H1 (cell line): ENCODE measurements around the gene RAB3IL1.

Experiments
- CHD1 ChIP-seq: IDR thresholded peaks from 2 replicates; pipeline ENCODE4 v1.6.1; 2012; ENCODE audit warnings: low read depth, low read length, improper control_type of control experiment
- CHD2 ChIP-seq: IDR thresholded peaks from 2 replicates; pipeline ENCODE4 v1.6.1; 2012; ENCODE audit warnings: low read length, improper control_type of control experiment
- EP300 ChIP-seq, 2 experiments: IDR thresholded peaks; 1 replicate in 1 of 2; 2 replicates in 1 of 2; pipeline ENCODE4 v1.6.1; 2011 to 2012; ENCODE audit warnings: low read depth in 2 of 2, low read length in 2 of 2, mild to moderate bottlenecking in 2 of 2, borderline replicate concordance in 1 of 2, inconsistent platforms in 1 of 2, moderate library complexity in 1 of 2
- EZH2 ChIP-seq: fragments of 200-600 bp; sonication (generic); IDR thresholded peaks from 2 replicates; pipeline ENCODE4 v1.7.1; 2012; ENCODE audit warnings: low read depth, mild to moderate bottlenecking, moderate library complexity, low read length, inconsistent platforms; ENCODE audit not compliant: severe bottlenecking
- FOSL1 ChIP-seq: IDR thresholded peaks from 2 replicates; pipeline ENCODE4 v1.6.1; 2011; ENCODE audit warnings: mild to moderate bottlenecking, low read depth, low read length, moderate library complexity; ENCODE audit not compliant: insufficient read depth
- GABPA ChIP-seq: IDR thresholded peaks from 2 replicates; pipeline ENCODE4 v1.6.1; 2011; ENCODE audit warnings: mild to moderate bottlenecking, low read length, moderate library complexity, borderline replicate concordance; ENCODE audit not compliant: insufficient read depth
- POLR2A ChIP-seq, 2 experiments: IDR thresholded peaks; 1 replicate in 1 of 2; 2 replicates in 1 of 2; pipeline ENCODE4 v1.6.1; 2011; ENCODE audit warnings: low read depth in 2 of 2, low read length in 2 of 2, mild to moderate bottlenecking in 2 of 2; ENCODE audit errors: control extremely low read depth in 1 of 2
- RFX5 ChIP-seq: IDR thresholded peaks from 2 replicates; pipeline ENCODE4 v1.6.1; 2011; ENCODE audit warnings: low read depth, low read length, improper control_type of control experiment, borderline replicate concordance
- SIRT6 ChIP-seq: IDR thresholded peaks from one replicate; pipeline ENCODE4 v1.7.1; 2012; ENCODE audit warnings: low read length, inconsistent platforms
- SP1 ChIP-seq: IDR thresholded peaks from 2 replicates; pipeline ENCODE4 v1.6.1; 2011; ENCODE audit warnings: low read depth, low read length
- SRF ChIP-seq: IDR thresholded peaks from 2 replicates; pipeline ENCODE4 v1.6.1; 2011; ENCODE audit warnings: mild to moderate bottlenecking, low read depth, low read length, moderate library complexity
- TAF1 ChIP-seq: IDR thresholded peaks from 2 replicates; pipeline ENCODE4 v1.6.1; 2011; ENCODE audit warnings: mild to moderate bottlenecking, low read depth, low read length
- TF ChIP-seq, protein P1 (sequence below), 3 experiments: IDR thresholded peaks; 1 replicate in 2 of 3; 2 replicates in 1 of 3; pipeline versions ENCODE4 v1.5.1 to v1.6.1; 2011; ENCODE audit warnings: low read length in 3 of 3, mild to moderate bottlenecking in 3 of 3, inconsistent platforms in 2 of 3, low read depth in 1 of 3, moderate library complexity in 1 of 3; ENCODE audit not compliant: insufficient read depth in 1 of 3; ENCODE audit errors: control extremely low read depth in 1 of 3

DNA sequence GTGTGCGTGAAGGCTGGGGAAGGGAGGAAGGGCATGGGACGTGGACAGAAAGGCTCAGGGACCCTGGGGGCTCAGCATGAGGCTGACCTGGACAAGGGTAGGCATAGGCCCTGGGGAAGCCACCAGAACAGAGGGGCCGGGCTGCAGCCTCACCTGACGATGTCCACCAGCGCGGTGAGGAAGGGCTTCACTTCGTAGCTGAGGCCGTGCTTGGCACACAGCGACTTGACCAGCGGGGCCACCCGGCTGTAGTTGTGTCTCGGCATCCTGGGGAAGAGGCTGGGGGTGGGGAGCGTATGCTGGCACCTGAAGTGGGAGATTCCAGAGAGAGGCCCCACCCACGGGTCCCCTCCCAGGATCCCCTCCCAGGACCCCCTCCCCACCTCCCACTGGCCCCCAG is 41.7 kb downstream of the RAB3IL1 start:
- TF ChIP-seq CHD1: no peak
- TF ChIP-seq POLR2A (IDR thresholded peaks at IDR 0.05; ENCODE audit: control extremely low read depth in 1 of 2, low read depth in 2 of 2, low read length in 2 of 2): no peak
- TF ChIP-seq TAF1: no peak
- TF ChIP-seq, protein P1, sequence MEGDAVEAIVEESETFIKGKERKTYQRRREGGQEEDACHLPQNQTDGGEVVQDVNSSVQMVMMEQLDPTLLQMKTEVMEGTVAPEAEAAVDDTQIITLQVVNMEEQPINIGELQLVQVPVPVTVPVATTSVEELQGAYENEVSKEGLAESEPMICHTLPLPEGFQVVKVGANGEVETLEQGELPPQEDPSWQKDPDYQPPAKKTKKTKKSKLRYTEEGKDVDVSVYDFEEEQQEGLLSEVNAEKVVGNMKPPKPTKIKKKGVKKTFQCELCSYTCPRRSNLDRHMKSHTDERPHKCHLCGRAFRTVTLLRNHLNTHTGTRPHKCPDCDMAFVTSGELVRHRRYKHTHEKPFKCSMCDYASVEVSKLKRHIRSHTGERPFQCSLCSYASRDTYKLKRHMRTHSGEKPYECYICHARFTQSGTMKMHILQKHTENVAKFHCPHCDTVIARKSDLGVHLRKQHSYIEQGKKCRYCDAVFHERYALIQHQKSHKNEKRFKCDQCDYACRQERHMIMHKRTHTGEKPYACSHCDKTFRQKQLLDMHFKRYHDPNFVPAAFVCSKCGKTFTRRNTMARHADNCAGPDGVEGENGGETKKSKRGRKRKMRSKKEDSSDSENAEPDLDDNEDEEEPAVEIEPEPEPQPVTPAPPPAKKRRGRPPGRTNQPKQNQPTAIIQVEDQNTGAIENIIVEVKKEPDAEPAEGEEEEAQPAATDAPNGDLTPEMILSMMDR (IDR thresholded peaks at IDR 0.05; ENCODE audit: control extremely low read depth in 1 of 3, insufficient read depth in 1 of 3, low read depth in 1 of 3, low read length in 3 of 3): no peak
- TF ChIP-seq GABPA: no peak
- TF ChIP-seq SP1: no peak
- no peak for TF ChIP-seq SIRT6
- no peak for TF ChIP-seq RFX5
- TF ChIP-seq EZH2: no peak
- TF ChIP-seq CHD2: no peak
- no peak for TF ChIP-seq SRF
- no peak for TF ChIP-seq EP300 (IDR thresholded peaks at IDR 0.05; ENCODE audit: borderline replicate concordance in 1 of 2, low read depth in 2 of 2, low read length in 2 of 2)
- no peak for TF ChIP-seq FOSL1
